HG03457 (cell line): Measurements from ENCODE around the gene GALNS.

Source experiments
- ATAC-seq: cut with Tn5 transposase; IDR thresholded peaks from one replicate; pipeline ENCODE4 v1.9.1; 2021; ENCODE audit warnings: moderate number of reproducible peaks; ENCODE audit not compliant: unreplicated experiment

Gene GALNS

DNA sequence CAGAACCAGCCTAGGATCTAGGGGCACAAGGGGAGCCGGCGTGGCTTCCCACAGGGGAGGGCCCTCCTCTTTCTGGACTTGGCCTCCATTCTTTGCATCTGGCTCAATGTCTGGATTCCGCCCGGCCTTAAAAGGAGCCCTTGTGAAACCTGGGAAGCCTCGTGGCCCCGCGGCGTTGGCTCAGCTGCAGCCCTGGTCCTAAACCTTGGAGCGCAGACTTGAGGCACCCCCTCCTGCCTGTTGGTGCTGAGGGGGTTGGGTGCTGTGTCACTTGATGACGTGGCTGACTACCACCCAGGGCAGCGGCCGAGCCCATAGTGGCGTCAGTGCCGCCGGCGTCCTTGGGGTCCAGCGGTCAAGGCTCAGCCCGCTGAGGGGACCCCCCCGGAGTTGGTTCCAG lies 4.6 kb upstream of the GALNS start:
- no peak for ATAC-seq

DNA sequence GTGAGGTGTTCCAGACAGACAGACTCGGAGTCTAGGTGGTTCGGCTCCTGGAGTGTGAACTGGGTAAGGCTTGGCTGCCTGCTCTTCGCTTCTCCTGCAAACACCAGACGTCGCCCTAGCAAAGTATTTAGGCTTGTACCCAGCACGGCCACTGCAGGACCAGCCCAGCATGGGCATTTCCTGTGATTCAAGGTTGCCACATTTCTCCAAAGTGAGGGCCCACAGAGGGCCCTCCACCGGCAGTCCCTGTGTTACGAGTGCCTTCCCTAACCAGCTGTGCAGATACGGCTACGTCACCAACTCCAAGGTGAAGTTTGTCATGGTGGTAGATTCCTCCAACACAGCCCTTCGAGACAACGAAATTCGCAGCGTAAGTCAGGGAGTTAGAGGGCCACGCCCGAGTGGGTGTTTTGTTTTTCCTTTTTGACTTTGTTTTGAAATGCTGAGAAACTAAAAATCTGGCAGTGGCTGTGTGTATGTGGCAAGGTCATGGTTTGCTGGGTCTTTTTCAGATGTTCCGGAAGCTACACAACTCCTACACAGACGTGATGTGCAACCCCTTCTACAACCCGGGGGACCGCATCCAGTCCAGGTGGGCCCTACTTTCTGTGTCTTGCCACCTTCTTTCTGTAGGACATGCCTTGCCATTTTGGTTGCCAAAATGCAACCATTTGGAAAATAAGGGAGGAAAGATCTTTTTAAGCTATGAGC lies 2.8 kb upstream of the GALNS start:
- ATAC-seq = no peak

DNA sequence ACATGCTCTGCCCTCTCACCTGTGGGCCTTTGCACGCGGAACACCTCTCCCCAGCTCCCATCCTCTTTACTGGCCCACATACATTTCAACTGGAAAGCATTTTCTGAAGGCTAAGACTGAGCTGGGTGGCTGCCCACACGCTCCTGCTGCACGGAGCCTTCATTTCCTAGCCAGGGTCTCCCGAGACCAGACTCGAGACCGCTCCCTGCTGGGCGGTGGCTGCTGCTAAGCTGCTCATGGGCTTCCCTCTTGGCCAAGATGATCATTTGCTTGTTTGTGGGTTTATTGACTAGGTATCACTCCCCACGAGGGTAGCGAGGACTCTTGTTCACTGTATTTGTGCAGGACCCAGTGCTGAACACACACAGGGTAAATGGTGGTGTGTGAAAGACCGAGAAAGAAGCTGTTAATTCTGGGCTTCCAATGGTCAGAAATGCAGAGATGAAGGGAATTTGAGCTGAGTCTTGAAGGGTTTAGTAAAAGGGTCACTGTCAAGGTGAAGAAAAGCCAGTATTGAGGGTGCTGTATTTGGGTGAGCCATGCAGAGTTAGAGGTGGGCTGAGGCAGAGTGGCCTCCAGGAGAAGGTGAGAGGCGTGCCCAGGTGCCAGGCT lies 1.1 kb upstream of the GALNS start:
- ATAC-seq = no peak

DNA sequence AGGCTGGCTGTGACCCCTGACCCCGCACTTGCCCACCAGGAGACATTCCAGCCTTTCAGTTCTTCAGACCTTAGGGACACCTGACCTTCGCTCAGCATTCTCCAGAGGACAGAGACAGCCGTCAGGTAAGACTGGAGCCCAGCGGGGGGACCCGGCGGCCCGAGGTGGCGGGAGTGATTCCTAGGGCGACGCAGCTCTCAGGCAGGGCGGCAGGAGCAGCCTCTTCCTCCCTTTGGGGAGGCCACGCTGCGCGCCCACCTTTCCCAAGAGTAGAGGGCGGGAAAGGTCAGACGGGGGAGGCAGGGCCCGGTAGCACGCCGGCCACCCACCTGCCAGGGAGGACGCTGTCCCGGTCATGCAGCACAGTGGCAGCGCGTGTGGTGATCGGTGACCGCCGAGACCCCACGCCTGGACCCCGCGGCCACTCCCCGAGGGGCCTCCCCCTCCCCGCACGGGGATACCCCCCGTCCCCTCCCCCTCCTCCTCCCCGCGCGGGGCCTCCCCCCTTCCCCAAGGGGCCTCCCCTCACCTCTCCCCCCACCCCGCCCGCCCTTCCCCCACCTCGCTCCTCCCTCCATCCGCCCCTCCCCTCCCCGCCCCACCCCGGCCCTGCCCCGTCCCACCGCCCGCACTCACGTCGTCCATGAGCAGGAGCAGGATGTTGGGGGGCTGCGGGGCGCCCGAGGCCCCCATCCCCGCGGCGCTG lies 472 bp downstream of the GALNS start:
- no peak for ATAC-seq

DNA sequence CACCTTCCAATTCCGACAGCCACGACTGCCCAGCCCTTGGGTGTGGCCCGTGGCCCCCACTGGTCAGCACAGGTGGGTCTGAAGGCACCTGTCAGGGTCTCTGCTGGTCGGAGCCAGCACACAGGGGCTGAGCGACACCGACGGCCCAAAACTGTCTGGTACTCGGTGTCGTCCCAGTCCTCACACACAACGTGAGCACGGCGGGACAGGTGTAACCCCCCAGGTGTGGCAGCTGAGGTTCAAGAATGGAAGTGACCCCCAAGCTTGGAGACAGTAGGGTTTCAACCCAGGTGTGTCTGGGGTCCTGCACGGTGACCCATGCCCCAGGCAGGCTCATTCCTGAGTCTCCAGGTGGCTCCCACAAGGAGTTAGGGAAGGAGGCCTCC lies 1.0 kb downstream of the GALNS start:
- ATAC-seq = no peak

DNA sequence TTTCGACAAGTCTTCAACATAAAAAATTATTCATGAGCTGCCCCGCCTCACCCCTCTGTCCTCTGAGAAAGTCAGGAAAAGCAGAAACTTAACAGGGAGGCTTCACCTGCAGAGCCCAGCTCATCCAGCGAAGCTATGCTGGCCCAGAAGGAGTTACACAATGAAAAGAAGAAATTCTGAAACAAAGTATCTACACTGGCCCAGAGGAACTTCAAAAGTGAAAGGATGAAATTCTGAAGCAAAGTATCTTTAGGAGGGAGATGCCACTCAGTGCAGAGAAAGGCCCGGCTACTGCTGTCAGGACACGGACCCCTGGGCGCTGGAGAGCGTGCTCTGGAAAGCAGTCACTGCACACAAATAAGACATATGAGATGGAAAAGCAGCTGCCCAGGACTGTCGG lies 1.6 kb downstream of the GALNS start:
- ATAC-seq = no peak

DNA sequence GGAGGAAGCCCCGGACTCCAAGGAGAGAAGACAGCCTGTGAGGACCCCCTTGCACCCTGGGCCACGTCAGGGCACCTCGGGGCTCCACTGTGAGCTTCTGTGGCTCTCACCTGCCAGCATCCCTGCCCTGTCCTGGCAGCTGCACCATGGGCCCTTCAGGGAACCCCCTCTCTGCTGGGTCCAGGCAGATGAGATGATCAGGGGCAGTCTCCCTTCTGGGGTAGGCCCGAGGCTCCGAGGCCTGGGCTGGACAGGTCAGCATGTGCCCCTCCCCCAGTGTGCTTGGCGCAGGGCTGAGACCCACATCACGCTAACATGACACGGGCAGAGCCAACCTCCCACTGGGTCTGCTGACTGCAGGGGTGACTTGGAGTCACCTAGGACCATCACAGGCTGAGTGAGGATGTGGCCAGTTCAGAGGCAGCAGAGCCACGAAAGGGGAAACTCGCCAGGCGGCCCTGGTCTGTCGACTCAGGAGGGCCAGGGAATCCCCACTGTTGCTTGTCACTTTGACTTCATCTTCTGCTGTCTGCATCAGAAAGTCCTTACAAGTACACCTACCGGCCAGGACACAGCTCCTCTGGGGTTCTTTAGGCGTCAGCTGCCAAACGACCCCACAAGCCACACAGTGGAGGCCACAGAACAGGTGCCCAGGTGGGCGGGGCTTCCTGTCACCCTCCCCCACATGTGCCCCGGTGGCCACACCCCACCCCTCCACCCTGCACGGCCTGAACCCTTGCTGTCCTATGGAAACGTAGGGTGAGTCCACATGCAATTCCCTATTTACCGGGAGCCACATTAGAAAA lies 2.2 kb downstream of the GALNS start:
- ATAC-seq = no peak

DNA sequence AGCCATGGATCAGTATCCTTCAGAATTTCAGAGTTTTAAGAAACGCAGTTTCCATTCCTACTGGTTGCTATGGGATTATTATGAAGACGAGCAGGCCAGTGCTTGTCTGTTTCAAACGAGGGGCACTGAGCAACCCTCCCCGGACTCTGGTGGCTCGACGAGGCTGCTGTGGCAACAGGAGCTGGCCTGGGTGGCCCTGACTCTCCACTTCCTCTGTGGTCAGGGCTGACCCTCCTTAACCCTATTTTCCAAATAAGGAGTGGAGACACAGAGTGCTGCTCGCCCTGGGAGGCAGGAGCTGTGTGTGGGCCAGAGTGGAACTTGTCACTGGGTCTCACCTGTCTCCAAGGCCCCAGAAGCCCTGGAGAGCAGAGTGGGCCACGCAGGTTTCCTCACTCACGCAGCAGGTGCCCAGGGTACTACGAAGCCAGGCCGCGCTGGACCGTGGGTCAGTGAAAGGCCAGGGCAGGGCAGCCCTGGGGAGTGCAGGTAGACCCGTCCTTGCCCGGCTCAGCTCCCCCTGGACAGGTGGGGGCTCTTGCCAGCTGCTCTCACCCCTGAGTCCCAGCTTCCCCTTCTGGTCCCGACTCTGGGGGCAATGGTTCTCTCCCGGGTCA lies 3.3 kb downstream of the GALNS start:
- no peak for ATAC-seq

DNA sequence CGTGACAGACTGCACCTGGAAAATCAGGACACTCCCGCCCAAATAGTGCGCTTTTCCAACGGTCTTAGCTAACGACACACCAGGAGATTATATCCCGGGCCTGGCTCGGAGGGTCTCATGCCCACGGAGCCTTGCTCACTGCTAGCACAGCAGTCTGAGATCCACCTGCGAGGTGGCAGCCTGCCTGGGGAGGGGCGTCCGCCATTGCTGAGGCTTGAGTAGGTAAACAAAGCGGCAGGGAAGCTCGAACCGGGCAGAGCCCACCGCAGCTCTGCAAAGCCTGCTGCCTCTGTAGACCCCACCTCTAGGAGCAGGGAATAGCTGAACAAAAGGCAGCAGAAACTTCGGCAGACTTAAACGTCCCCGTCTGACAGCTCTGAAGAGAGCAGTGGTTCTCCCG lies 5.1 kb downstream of the GALNS start:
- ATAC-seq = no peak

DNA sequence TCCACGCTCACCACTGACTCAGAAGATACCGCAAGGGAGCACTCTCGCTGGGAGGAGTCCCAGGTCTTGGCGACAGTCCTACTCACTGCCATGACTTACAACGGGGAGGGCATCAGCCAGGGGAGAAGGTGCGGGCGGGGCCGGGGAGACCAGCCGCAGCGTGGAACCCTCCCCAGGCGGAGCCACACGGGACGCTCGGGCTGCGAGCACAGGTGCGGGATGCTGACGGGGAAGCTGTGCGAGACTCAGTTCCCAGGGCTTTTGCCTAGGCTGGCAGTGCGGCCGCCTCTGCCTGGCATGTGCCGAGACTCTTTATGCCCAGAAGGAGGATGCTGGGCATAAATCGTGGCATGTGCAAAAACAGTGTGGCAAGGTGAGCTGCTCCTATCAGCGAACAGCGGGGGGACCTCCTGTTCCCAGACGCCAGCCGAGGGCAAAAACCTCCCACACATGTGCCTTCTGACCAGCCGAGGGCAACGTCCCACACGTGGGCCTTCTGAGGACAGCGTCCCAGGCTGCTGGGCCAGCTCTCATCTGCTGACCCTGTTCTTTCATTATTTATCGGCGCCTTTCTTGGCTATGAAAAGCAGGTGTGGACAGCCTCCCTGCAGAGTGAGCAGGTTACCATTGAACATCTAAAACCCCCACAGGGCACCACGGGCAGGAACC lies 6.1 kb downstream of the GALNS start:
- no peak for ATAC-seq

DNA sequence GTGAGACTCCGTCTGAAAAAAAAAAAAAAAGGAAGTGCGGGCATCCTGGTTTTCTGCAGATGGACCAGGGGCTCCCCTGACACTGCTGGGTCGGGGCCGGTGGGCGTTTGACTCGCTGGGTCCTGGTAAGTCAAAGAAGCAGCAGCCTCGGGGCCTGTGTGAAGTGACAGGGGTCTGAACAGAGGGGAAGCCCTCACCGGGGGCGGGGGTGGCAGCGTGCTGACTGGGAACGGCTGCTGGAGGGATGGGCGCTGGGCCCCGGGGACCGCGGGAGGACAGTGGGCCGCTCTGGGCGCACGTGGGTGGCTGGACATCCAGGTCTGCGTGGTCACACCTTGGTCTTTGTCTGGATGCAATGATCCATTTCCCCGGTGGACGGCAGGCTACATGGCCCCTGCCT lies 8.2 kb downstream of the GALNS start:
- ATAC-seq = no peak

DNA sequence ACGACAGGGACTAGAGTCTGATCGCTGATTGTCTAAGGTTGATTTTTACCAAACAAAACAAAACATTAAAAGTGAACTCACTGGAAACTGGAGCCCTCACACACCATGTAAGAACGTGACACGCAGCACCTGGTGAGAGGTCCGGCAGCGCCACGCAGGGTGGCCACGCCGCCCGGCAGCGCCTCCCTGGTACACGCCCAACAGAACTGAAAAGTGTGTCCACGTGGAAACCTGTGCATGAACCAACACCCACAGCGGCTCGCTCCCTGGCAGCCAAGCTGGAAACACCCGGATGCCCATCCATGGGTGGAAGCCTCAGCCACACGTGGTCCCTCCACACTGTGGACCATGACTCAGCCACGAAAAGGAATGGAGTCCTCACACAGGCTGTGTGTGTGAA lies 9.1 kb downstream of the GALNS start:
- ATAC-seq = no peak

DNA sequence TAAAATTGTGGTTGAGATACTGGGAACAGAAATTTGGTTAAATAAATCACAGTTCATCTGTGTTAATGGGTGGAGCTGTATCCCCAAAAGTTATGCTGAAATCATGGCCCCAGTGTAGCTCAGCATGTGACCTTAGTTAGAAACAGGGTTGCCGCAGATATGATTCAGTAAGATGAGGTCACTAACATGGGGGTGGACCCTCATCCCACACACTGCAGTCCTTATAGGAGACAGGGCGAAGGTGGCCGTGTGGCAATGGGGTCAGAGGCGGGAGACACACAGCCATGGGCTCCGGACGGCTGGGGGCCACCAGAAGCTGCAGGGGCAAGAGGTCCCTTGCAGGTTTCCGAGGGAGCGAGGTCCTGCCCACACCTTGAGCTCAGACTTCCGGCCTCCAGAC lies 10.7 kb downstream of the GALNS start:
- no peak for ATAC-seq

DNA sequence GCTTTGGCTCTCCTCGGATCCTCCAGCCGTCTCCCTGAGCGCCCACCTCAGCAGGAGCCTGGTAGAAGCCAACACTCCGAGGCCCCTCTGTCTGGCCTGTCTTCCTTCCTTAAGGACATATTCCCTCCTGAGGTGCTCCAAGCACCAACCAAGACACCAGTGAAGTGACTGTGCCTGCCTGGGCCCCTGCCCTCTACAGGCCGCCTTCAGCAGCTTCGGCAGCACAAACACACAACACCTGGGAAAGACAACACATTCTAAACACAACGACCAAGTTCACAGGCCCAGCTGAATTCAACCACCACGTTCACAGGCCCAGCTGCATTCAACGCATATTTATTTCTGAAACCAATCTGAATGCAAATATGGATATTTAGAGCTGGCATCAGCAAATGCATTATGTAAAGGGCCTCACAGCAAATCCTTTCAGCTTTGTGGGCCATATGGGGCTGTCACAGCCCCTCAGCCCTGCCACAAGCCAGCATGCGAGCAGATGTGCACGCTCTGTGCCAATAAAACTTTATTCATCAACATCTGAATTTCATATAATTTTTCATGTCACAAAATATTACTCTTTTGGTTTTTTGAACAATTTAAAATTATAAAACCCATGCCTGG lies 12.2 kb downstream of the GALNS start:
- no peak for ATAC-seq

DNA sequence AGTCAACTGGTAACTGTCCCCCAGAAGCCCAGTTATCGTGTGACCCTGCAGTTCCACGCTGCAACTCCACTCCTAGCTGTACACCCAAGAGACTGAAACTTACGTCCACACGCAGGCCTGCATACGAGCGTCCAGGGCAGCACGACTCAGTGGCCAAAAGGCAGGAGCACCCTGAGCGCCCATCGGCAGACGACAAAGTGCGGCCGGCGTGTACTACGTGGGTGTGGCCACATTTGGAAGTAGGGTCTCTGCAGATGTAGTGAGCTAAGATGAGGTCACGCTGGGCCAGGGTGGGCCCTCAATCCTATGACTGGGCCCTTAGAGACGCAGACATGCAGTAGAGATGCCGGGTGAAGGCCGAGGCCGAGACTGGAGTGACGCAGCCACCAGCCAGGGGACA lies 13.5 kb downstream of the GALNS start:
- no peak for ATAC-seq

DNA sequence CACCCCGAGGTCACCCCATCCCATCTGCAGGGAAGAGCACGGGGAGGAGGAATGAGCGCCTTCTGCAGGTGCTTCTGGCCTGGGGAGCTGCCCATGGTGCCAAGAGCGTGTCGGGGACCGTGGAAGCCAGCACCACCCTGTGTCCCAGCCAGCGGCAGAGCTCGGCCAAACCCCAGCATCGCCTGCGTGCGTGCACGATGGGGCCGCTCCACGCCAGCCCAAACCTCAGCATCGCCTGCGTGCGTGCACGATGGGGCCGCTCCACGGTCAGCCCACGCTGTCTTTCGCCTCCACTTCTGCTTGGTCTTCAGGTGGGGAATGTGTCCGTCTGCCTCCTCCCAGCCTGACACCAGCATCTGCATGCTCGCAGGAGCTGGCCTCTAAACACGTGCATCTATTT lies 13.9 kb downstream of the GALNS start:
- no peak for ATAC-seq

DNA sequence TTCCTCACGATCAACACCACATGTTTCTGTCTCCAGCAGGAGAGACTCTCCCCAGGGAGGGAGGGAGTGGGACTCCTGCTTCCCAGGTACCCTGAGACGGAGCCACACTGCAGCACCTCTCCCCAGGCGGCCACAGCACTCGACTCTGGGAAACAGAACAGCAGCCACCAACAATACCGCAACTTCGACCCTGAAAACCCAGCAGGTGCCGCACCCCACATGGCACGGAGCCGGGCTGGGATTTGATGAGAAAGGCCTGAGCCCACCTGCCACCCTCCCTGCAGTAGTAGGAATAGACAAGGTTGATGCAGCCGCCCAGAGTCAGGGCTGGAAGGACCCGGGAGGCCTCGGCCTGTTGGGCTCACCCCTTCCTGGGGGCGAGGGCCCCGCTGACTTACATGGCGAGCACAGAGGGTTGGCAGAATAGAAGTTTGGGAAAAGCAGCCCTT lies 14.4 kb downstream of the GALNS start:
- ATAC-seq = no peak

DNA sequence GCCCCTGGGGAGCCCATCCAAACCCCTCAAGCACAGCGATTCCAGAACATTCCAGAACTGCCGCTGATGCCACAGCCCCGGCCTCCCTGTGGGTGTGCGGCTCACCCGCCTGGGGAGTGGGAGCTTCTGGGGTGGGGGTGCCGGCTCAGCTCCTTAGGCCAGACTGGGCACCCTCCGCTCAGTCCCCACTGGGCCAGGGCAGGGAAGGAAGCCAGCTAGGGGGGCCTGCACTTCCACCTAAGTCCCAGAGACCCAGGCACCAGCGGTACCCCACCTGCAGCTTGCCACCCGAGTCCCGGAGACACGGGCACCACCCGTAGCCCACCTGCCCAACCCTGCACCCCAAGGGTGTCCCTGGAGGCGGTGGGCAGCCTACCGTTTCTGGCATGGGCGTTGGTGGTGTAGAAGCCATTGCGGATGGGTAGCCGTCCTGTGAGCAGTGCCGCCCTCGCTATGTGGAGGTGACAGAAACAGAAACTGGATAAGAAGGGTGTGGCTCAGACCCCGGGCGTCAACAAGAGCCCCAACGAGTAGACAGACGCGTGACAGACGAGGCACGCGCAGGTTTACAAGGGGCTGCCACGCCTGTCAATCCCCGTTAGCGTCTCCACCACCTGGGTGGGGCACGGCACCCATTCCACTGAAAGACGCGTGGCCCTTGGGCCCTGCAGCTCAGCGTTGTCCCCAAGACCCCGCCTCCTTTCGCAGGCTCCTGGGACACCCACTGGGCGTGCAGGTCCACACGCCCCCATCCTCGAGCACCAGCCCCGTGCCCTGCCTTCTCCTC lies 15.0 kb downstream of the GALNS start:
- ATAC-seq = no peak

DNA sequence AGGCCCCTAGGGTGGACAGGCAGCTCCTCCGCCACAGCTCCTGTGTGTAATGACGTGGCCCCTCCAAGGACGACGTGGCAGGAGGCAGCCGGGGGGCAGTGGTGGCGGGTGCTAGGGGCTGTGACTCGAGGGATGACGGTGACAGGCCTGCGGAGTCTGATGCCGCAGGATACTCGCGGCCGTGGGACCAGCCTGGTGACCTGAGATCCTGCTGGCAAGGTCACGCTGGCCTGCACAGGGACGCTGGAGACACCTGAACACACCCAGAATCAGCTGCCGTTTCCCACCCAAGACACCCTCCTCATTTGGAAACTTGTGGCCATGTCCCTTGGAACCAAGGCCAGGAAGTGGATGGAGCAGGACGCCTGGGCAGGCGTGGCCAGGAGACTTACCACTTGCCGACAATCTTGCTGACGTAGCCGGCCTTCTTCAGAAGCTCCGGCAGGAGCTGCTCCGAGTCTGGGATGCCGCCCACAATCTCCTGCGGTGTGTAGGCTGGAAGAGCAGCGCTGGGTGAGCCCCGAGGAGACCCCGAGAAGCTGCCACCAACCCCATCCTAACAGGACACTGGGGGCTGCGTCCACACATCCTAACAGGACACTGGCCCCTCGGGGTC lies 16.0 kb downstream of the GALNS start:
- ATAC-seq = no peak
